ENCODE measurements around the gene PPP1R7. TPM values are rescaled to one million over a fixed set of nuclear protein-coding genes. Genes with fewer than 3 reads are reported as not detected.

The PPP1R7 gene
- total RNA-seq, 1 experiment from 2014 or later = 45.4 TPM

GRCh38 chr2:241204010-241204384 is 53.7 kb downstream of the PPP1R7 start:
- intact Hi-C loops (cut with micrococcal nuclease) = no loop called here
- no peak overlapping the region for H3K9ac ChIP-seq (ENCODE audit: low read length)
- no peak overlapping the region for H3K4me2 ChIP-seq (ENCODE audit: low read length)
- no TSS peak for BruUV-seq (replicated peaks)
- RAD21 ChIA-PET (ENCODE audit: low non-redundant PET in 1 of 2, low total read pairs in 2 of 2, uncharacterized antibody in 2 of 2, unreplicated experiment in 2 of 2) = no interaction called here
- TF ChIP-seq ZBTB33 (IDR thresholded peaks at IDR 0.05; ENCODE audit: extremely low read depth, insufficient replicate concordance, low read length) = no peak
- no peak for TF ChIP-seq ATF3 (IDR thresholded peaks at IDR 0.05)
- no peak for TF ChIP-seq SIN3A (IDR thresholded peaks at IDR 0.05; ENCODE audit: low read depth)
- no peak for TF ChIP-seq RAD21 (IDR thresholded peaks at IDR 0.05; ENCODE audit: low read depth)
- no peak for TF ChIP-seq FOSL1 (IDR thresholded peaks at IDR 0.05; ENCODE audit: low read depth)
- no peak for TF ChIP-seq CBX3 (IDR thresholded peaks at IDR 0.05; ENCODE audit: low read depth)
- TF ChIP-seq ZFX (IDR thresholded peaks at IDR 0.05) = no peak
- no peak for TF ChIP-seq REST (IDR thresholded peaks at IDR 0.05; ENCODE audit: low read depth)
- TF ChIP-seq JUND (IDR thresholded peaks at IDR 0.05) = no peak
- no peak for TF ChIP-seq EZH2phosphoT487 (IDR thresholded peaks at IDR 0.05; ENCODE audit: borderline replicate concordance)
- TF ChIP-seq TCF7L2 (IDR thresholded peaks at IDR 0.05; ENCODE audit: borderline replicate concordance, extremely low read depth, insufficient read depth, insufficient read length) = no peak
- TF ChIP-seq YY1 (IDR thresholded peaks at IDR 0.05; ENCODE audit: extremely low read depth, insufficient replicate concordance, low read depth, low read length) = no peak
- TF ChIP-seq MAX (IDR thresholded peaks at IDR 0.05) = no peak
- no peak for TF ChIP-seq CTCF (IDR thresholded peaks at IDR 0.05 in 2 of 3, conservative IDR thresholded peaks at IDR 0.05 in 1 of 3; ENCODE audit: borderline replicate concordance in 1 of 3, insufficient read depth in 1 of 3, low read depth in 2 of 3, low read length in 2 of 3)
- TF ChIP-seq ELF1 (IDR thresholded peaks at IDR 0.05; ENCODE audit: borderline replicate concordance, low read depth) = no peak
- H3K4me1 ChIP-seq (ENCODE audit: control insufficient read depth in 1 of 2, insufficient read depth in 2 of 2, low read length in 2 of 2) = no peaks in the 10 kb centered on the region
- CTCF ChIA-PET = no interaction called here
- H3K79me2 ChIP-seq (ENCODE audit: insufficient read depth, low read length) = no peaks in the 10 kb centered on the region
- POLR2A ChIA-PET = no interaction called here
- no peaks in the 10 kb centered on the region for H4K20me1 ChIP-seq (ENCODE audit: insufficient read depth)
- no peak overlapping the region for H3K4me3 ChIP-seq (replicated peaks in 1 of 2; ENCODE audit: low read depth in 1 of 2, low read length in 2 of 2)
- no peak overlapping the region for H2AFZ ChIP-seq (ENCODE audit: low read depth, low read length, poor library complexity, severe bottlenecking)
- ATAC-seq (no peak), DNase-seq (ENCODE audit: low read depth, low spot score) (no peak)
- no peak overlapping the region; the same call in 1 of the 2 replicates for H3K27ac ChIP-seq (ENCODE audit: low read depth, low read length)
- H3K27me3 ChIP-seq (ENCODE audit: insufficient read depth, low read length) = no peaks in the 10 kb centered on the region
- H3K36me3 ChIP-seq (ENCODE audit: control insufficient read depth in 1 of 2, insufficient read depth in 2 of 2, low read length in 2 of 2) = no peaks in the 10 kb centered on the region
- no peaks in the 10 kb centered on the region for H3K9me2 ChIP-seq (ENCODE audit: insufficient read depth)
- no peaks in the 10 kb centered on the region for H3K9me3 ChIP-seq (ENCODE audit: control insufficient read depth in 1 of 2, insufficient read depth in 1 of 2, low read depth in 1 of 2, low read length in 2 of 2)

Data from HCT116 (cell line).